NCI-H187 treated with DMSO at 0.1 percent for 48 hours (cell line): ENCODE measurements around the gene ATP2C2.

Experiments used
- DNase-seq: peaks from one replicate; lab custom pipeline; 2025; lab: John Stamatoyannopoulos, UW

The ATP2C2 gene

GRCh38 chr16:84513666-84514065, 145.3 kb downstream of the ATP2C2 start:
- no peak for DNase-seq
